H9 (cell line): ENCODE data around the gene TIMM22. TPM values are rescaled to one million over a fixed set of nuclear protein-coding genes. Genes with fewer than 3 reads are reported as not detected.

Experiments used
- DNase-seq: peaks from one replicate; pipeline ENCODE4 v3.0.0-alpha.2; 2017
- H2AFZ ChIP-seq: one replicate; pipeline ENCODE4 v1.6.1; 2013; ENCODE audit warnings: mild to moderate bottlenecking, low read length, control low read depth, moderate library complexity
- H2AK5ac ChIP-seq: 2 replicates; pipeline ENCODE4 v1.6.1; 2013; ENCODE audit warnings: low read length, control low read depth, mixed read lengths; ENCODE audit not compliant: insufficient read length
- H2BK120ac ChIP-seq: one replicate; pipeline ENCODE4 v1.6.1; 2013; ENCODE audit warnings: low read depth, mild to moderate bottlenecking, low read length, control low read depth, inconsistent platforms; ENCODE audit not compliant: poor library complexity, severe bottlenecking
- H2BK12ac ChIP-seq: 2 replicates; pipeline ENCODE4 v1.6.1; 2013; ENCODE audit warnings: low read length, control low read depth, mixed read lengths, low read depth; ENCODE audit not compliant: insufficient read length
- H2BK15ac ChIP-seq: 2 replicates; pipeline ENCODE4 v1.6.1; 2013; ENCODE audit warnings: low read depth, low read length, control low read depth
- H2BK20ac ChIP-seq: one replicate; pipeline ENCODE4 v1.6.1; 2013; ENCODE audit warnings: low read depth, mild to moderate bottlenecking, low read length, control low read depth, inconsistent platforms; ENCODE audit not compliant: poor library complexity, severe bottlenecking
- H2BK5ac ChIP-seq: 2 replicates; pipeline ENCODE4 v1.6.1; 2013; ENCODE audit warnings: low read length, control low read depth, mixed read lengths; ENCODE audit not compliant: insufficient read length
- H3K14ac ChIP-seq: 2 replicates; pipeline ENCODE4 v1.6.1; 2013; ENCODE audit warnings: low read length, control low read depth; ENCODE audit not compliant: insufficient read depth
- H3K18ac ChIP-seq: 2 replicates; pipeline ENCODE4 v1.6.1; 2013; ENCODE audit warnings: low read depth, mild to moderate bottlenecking, mixed read lengths, low read length, control low read depth; ENCODE audit not compliant: insufficient read length
- H3K23ac ChIP-seq: 2 replicates; pipeline ENCODE4 v1.6.1; 2013; ENCODE audit warnings: low read length, control low read depth, mixed read lengths, low read depth; ENCODE audit not compliant: insufficient read length
- H3K23me2 ChIP-seq: 2 replicates; pipeline ENCODE4 v1.6.1; 2013; ENCODE audit warnings: low read depth, mild to moderate bottlenecking, mixed read lengths, low read length, control low read depth; ENCODE audit not compliant: insufficient read length, poor library complexity, severe bottlenecking
- H3K27ac ChIP-seq: 2 replicates; pipeline ENCODE4 v1.5.1; 2013; ENCODE audit warnings: low read length, control low read depth, mixed read lengths, low read depth; ENCODE audit not compliant: insufficient read length
- H3K27me3 ChIP-seq: 2 replicates; pipeline ENCODE4 v1.6.1; 2013; ENCODE audit warnings: low read length, control low read depth, inconsistent platforms; ENCODE audit not compliant: insufficient read depth
- H3K4ac ChIP-seq: 2 replicates; pipeline ENCODE4 v1.6.1; 2013; ENCODE audit warnings: low read depth, mild to moderate bottlenecking, control low read depth, inconsistent platforms, low read length, moderate library complexity
- H3K4me1 ChIP-seq: 2 replicates; pipeline ENCODE4 v1.6.1; 2013; ENCODE audit warnings: low read length, control low read depth, inconsistent platforms; ENCODE audit not compliant: insufficient read depth
- H3K4me2 ChIP-seq: 2 replicates; pipeline ENCODE4 v1.6.1; 2013; ENCODE audit warnings: low read length, control low read depth, mixed read lengths; ENCODE audit not compliant: insufficient read length, insufficient read depth
- H3K56ac ChIP-seq: 2 replicates; pipeline ENCODE4 v1.6.1; 2013; ENCODE audit warnings: low read depth, mild to moderate bottlenecking, mixed read lengths, low read length, control low read depth; ENCODE audit not compliant: insufficient read length
- H3K79me1 ChIP-seq: 2 replicates; pipeline ENCODE4 v1.6.1; 2013; ENCODE audit warnings: low read depth, mild to moderate bottlenecking, moderate library complexity, low read length, control low read depth, inconsistent platforms; ENCODE audit not compliant: insufficient read depth, poor library complexity, severe bottlenecking
- H3K79me2 ChIP-seq: 2 replicates; pipeline ENCODE4 v1.6.1; 2013; ENCODE audit warnings: low read length, control low read depth, inconsistent platforms; ENCODE audit not compliant: insufficient read depth
- H3K9ac ChIP-seq: 2 replicates; pipeline ENCODE4 v1.6.1; 2013; ENCODE audit warnings: low read length, control low read depth, mixed read lengths; ENCODE audit not compliant: insufficient read length; ENCODE audit errors: extremely low read depth
- H3K9me3 ChIP-seq: one replicate; pipeline ENCODE4 v1.6.1; 2013; ENCODE audit warnings: low read depth, low read length, inconsistent platforms; ENCODE audit not compliant: control insufficient read depth
- H3T11ph ChIP-seq: one replicate; pipeline ENCODE4 v1.6.1; 2013; ENCODE audit warnings: mild to moderate bottlenecking, low read length, control low read depth, inconsistent platforms
- H4K20me1 ChIP-seq: one replicate; pipeline ENCODE4 v1.6.1; 2013; ENCODE audit not compliant: control insufficient read depth, insufficient read length, insufficient read depth
- H4K5ac ChIP-seq: 2 replicates; pipeline ENCODE4 v1.6.1; 2013; ENCODE audit warnings: low read depth, mild to moderate bottlenecking, mixed read lengths, low read length, control low read depth; ENCODE audit not compliant: insufficient read length
- H4K8ac ChIP-seq: replicated peaks from 2 replicates; pipeline ENCODE4 v1.6.1; 2013; ENCODE audit warnings: low read length, control low read depth, mixed read lengths, low read depth; ENCODE audit not compliant: insufficient read length
- H4K91ac ChIP-seq: 2 replicates; pipeline ENCODE4 v1.6.1; 2013; ENCODE audit warnings: low read depth, mild to moderate bottlenecking, moderate library complexity, mixed read lengths, low read length, control low read depth; ENCODE audit not compliant: insufficient read length
- H3K27ac Mint-ChIP-seq, 3 experiments: 2 replicates in 2 of 3; 3 replicates in 1 of 3; pipeline ENCODE4 v1.8.0; 2020 to 2021; ENCODE audit warnings: mixed read lengths in 3 of 3, mild to moderate bottlenecking in 1 of 3, moderate library complexity in 1 of 3
- H3K27me3 Mint-ChIP-seq: 2 replicates; pipeline ENCODE4 v1.8.0; 2021; ENCODE audit warnings: low read depth, mild to moderate bottlenecking, moderate library complexity, mixed read lengths
- H3K36me3 Mint-ChIP-seq, 3 experiments: 2 replicates in 2 of 3; 3 replicates in 1 of 3; pipeline ENCODE4 v1.8.0; 2020 to 2021; ENCODE audit warnings: low read depth in 3 of 3, mixed read lengths in 3 of 3; ENCODE audit not compliant: insufficient read depth in 1 of 3
- H3K4me1 Mint-ChIP-seq, 2 experiments: 2 replicates each; pipeline ENCODE4 v1.8.0; 2020; ENCODE audit warnings: mixed read lengths in 2 of 2
- H3K4me3 Mint-ChIP-seq, 2 experiments: 2 replicates in 1 of 2; 3 replicates in 1 of 2; pipeline ENCODE4 v1.8.0; 2020 to 2021; ENCODE audit warnings: mild to moderate bottlenecking in 2 of 2, mixed read lengths in 2 of 2, moderate library complexity in 1 of 2
- H3K9me3 Mint-ChIP-seq, 2 experiments: 2 replicates in 1 of 2; 3 replicates in 1 of 2; pipeline ENCODE4 v1.8.0; 2020; ENCODE audit warnings: mild to moderate bottlenecking in 2 of 2, mixed read lengths in 2 of 2, moderate library complexity in 1 of 2
- CTCF ChIP-seq: fragments of 200-600 bp; sonication (generic); conservative IDR thresholded peaks from 3 replicates; pipeline ENCODE4 v1.8.0; 2021; ENCODE audit warnings: antibody characterized with exemption, mild to moderate bottlenecking
- whole genome bisulfite sequencing: extraction: QIAGEN DNeasy Blood & Tissue Kit; methylation state at CpG from one replicate; pipeline ENCODE4 v1.1.7; 2013; ENCODE audit warnings: missing lambda C conversion rate, low lambda C conversion rate, mixed read lengths; ENCODE audit not compliant: insufficient read length; ENCODE audit errors: extremely low coverage; 5-methylcytosine and 5-hydroxymethylcytosine counted together
- total RNA-seq: library from RNA; stranded (reverse); gene quantifications from 2 replicates; pipeline ENCODE4 v1.2.1, GENCODE V29; 2021

TIMM22 gene
- total RNA-seq, 1 experiment from 2014 or later: 23.0 TPM

GRCh38 chr17:1004769-1005295, 7.9 kb downstream of the TIMM22 start:
- no peak for DNase-seq
- Histone ChIP-seq H3K4me2 (no peak overlapping the region), H4K5ac (no peak overlapping the region), H3T11ph (no peak overlapping the region), H2AK5ac (no peak overlapping the region), H3K4ac (no peak overlapping the region), H4K20me1 (no peaks in the 10 kb centered on the region), H3K9ac (no peak overlapping the region), H2BK120ac (no peak overlapping the region), H3K9me3 (no peaks in the 10 kb centered on the region), H2BK15ac (no peak overlapping the region), H2AFZ (no peak overlapping the region), H2BK20ac (no peak overlapping the region), H3K79me1 (no peaks in the 10 kb centered on the region), H3K56ac (no peak overlapping the region), H4K91ac (no peak overlapping the region), H3K23me2 (no peaks in the 10 kb centered on the region), H3K4me1 (no peaks in the 10 kb centered on the region), H2BK5ac (no peak overlapping the region), H3K79me2 (no peaks in the 10 kb centered on the region), H2BK12ac (no peak overlapping the region), H3K27ac (no peak overlapping the region), H4K8ac (no peak overlapping the region), H3K18ac (no peak overlapping the region), H3K23ac (no peak overlapping the region), H3K14ac (no peak overlapping the region), H3K27me3 (no peaks in the 10 kb centered on the region)
- WGBS: no CpG with 5 or more reads among the region's 13 CpGs
- Mint-ChIP-seq H3K27me3 (no peaks in the 10 kb centered on the region; the same call in 1 of the 2 replicates), H3K4me1 (peaks cover 8 to 9% of the 10 kb centered on the region in 2 experiments; a peak in 3 of 4 replicates), H3K27ac (peak overlapping the region; percentile 53 to 93 (median 67); a peak in 4 of 7 replicates), H3K4me3 (no peak overlapping the region), H3K9me3 (no peaks in the 10 kb centered on the region), H3K36me3 (peaks cover 8 to 44% (median 34%) of the 10 kb centered on the region in 3 experiments; a peak in 6 of 7 replicates)
- TF ChIP-seq CTCF: no peak
